ENCODE results near the gene CTBP2. TPM values are rescaled to one million over a fixed set of nuclear protein-coding genes. Genes with fewer than 3 reads are reported as not detected.

Gene CTBP2
- total RNA-seq, 1 experiment from 2014 or later: 125 TPM

- H3K9me3 ChIP-seq (ENCODE audit: control insufficient read depth, insufficient read depth, low read depth, low read length): no peaks in the 10 kb centered on the region
- TF ChIP-seq POLR2AphosphoS5 (IDR thresholded peaks at IDR 0.05; ENCODE audit: low read depth, low read length) (no peak), CTCF (IDR thresholded peaks at IDR 0.05) (no peak), TCF7L2 (IDR thresholded peaks at IDR 0.05; ENCODE audit: low read depth, low read length) (no peak), SIN3A (IDR thresholded peaks at IDR 0.05; ENCODE audit: borderline replicate concordance, insufficient read depth, low read depth, low read length) (no peak)
- TF ChIP-seq, protein P1, sequence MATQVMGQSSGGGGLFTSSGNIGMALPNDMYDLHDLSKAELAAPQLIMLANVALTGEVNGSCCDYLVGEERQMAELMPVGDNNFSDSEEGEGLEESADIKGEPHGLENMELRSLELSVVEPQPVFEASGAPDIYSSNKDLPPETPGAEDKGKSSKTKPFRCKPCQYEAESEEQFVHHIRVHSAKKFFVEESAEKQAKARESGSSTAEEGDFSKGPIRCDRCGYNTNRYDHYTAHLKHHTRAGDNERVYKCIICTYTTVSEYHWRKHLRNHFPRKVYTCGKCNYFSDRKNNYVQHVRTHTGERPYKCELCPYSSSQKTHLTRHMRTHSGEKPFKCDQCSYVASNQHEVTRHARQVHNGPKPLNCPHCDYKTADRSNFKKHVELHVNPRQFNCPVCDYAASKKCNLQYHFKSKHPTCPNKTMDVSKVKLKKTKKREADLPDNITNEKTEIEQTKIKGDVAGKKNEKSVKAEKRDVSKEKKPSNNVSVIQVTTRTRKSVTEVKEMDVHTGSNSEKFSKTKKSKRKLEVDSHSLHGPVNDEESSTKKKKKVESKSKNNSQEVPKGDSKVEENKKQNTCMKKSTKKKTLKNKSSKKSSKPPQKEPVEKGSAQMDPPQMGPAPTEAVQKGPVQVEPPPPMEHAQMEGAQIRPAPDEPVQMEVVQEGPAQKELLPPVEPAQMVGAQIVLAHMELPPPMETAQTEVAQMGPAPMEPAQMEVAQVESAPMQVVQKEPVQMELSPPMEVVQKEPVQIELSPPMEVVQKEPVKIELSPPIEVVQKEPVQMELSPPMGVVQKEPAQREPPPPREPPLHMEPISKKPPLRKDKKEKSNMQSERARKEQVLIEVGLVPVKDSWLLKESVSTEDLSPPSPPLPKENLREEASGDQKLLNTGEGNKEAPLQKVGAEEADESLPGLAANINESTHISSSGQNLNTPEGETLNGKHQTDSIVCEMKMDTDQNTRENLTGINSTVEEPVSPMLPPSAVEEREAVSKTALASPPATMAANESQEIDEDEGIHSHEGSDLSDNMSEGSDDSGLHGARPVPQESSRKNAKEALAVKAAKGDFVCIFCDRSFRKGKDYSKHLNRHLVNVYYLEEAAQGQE (IDR thresholded peaks at IDR 0.05; ENCODE audit: insufficient read depth in 1 of 2, low read depth in 2 of 2, low read length in 1 of 2): no peak
- BruUV-seq (replicated peaks): no TSS peak
- ATAC-seq (no peak), DNase-seq (ENCODE audit: low read depth, low spot score) (no peak)
- ChIA-PET POLR2A (no interaction called here), CTCF (no interaction called here)
- peaks cover 32% of the 10 kb centered on the region for H3K4me1 ChIP-seq (ENCODE audit: control insufficient read depth, insufficient read depth, low read length)
- H3K4me3 ChIP-seq (ENCODE audit: low read depth in 2 of 2, low read length in 2 of 2): no peak overlapping the region
- intact Hi-C loops (cut with micrococcal nuclease; ENCODE audit: unreplicated experiment) (no loop called here), in situ Hi-C loops (cut with HindIII; ENCODE audit: low pct_unique_long_range_greater_than_20kb, low sequenced_read_pairs) (no loop called here)
- peaks cover 2% of the 10 kb centered on the region; the same call in 1 of the 2 replicates for H3K36me3 ChIP-seq (ENCODE audit: control insufficient read depth, insufficient read depth, low read length)
- H3K27ac ChIP-seq (ENCODE audit: low read length): no peak overlapping the region
- no peaks in the 10 kb centered on the region for H3K27me3 ChIP-seq (ENCODE audit: control insufficient read depth, insufficient read depth, low read length)
Measured at GRCh38 chr10:125033146-125033924, 127.0 kb downstream of the CTBP2 start.

DNA sequence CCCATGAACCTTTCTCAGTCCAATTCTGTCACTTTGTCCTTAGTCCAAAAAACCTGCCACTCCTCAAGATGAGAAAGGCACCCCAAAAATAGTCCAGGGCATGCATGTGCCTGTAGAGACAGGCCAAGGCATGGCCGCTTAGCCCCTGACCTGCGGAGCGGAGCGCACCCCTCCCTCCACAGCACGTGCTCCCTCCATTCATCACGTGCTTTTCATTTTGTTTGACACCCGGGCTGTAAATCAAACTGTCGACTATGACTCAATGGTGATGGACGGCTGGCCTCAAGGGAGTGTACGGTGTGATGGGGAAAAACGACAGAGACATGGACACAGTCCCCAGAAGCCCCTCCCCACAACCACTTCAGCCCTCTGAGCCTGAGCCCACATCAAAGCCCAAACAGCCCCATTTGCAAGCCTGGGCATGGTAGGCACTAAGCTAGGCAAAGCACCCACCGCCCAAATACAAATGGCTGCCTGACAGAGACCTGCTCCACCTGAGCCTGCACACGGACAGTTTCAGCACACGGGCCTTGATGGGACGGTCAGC, 127.8 kb downstream of the CTBP2 start:
- H3K27ac ChIP-seq (ENCODE audit: low read length): no peak overlapping the region

More for the DNA sequence above, 127.8 kb downstream of the CTBP2 start:
- ChIA-PET CTCF (interaction anchor here (1.1 kb wide), 1 partner anchor 16 kb away, joined by 3 read pairs; no protein-coding TSS in a partner anchor), POLR2A (no interaction called here)
- Histone ChIP-seq H3K9me3 (ENCODE audit: control insufficient read depth, insufficient read depth, low read depth, low read length) (no peaks in the 10 kb centered on the region), H3K36me3 (ENCODE audit: control insufficient read depth, insufficient read depth, low read length) (peaks cover 2% of the 10 kb centered on the region; the same call in 1 of the 2 replicates), H3K27me3 (ENCODE audit: control insufficient read depth, insufficient read depth, low read length) (no peaks in the 10 kb centered on the region), H3K4me3 (ENCODE audit: low read depth in 2 of 2, low read length in 2 of 2) (no peak overlapping the region), H3K4me1 (ENCODE audit: control insufficient read depth, insufficient read depth, low read length) (peaks cover 29% of the 10 kb centered on the region)
- intact Hi-C loops (cut with micrococcal nuclease; ENCODE audit: unreplicated experiment) (no loop called here), in situ Hi-C loops (cut with HindIII; ENCODE audit: low pct_unique_long_range_greater_than_20kb, low sequenced_read_pairs) (no loop called here)
- no peak for TF ChIP-seq SIN3A (IDR thresholded peaks at IDR 0.05; ENCODE audit: borderline replicate concordance, insufficient read depth, low read depth, low read length)
- TF ChIP-seq CTCF (IDR thresholded peaks at IDR 0.05): no peak
- TF ChIP-seq POLR2AphosphoS5 (IDR thresholded peaks at IDR 0.05; ENCODE audit: low read depth, low read length): no peak
- no peak for TF ChIP-seq TCF7L2 (IDR thresholded peaks at IDR 0.05; ENCODE audit: low read depth, low read length)
- TF ChIP-seq, protein P1 (IDR thresholded peaks at IDR 0.05; ENCODE audit: insufficient read depth in 1 of 2, low read depth in 2 of 2, low read length in 1 of 2): no peak
- ATAC-seq: no peak
- no TSS peak for BruUV-seq (replicated peaks)
- no peak for DNase-seq (ENCODE audit: low read depth, low spot score)

Measured in Panc1 (cell line).